K562 (cell line): ENCODE data around the gene PRRT1. TPM values are rescaled to one million over a fixed set of nuclear protein-coding genes. Genes with fewer than 3 reads are reported as not detected.

Experiments used
- BMI1 ChIP-seq: fragments of 150-350 bp; IDR thresholded peaks from 2 replicates; pipeline ENCODE4 v1.6.1; 2014; ENCODE audit warnings: low read length
- BRD4 ChIP-seq: fragments of 200-600 bp; sonication (generic); IDR thresholded peaks from 2 replicates; pipeline ENCODE4 v1.6.1; 2017; ENCODE audit warnings: inconsistent platforms
- CBX8 ChIP-seq: fragments of 200-600 bp; sonication (generic); IDR thresholded peaks from 2 replicates; pipeline ENCODE4 v1.6.1; 2012; ENCODE audit warnings: borderline replicate concordance, mixed run types, low read depth, mild to moderate bottlenecking, moderate library complexity, mixed read lengths, low read length, control low read depth, inconsistent platforms; ENCODE audit not compliant: poor library complexity, severe bottlenecking; ENCODE audit errors: extremely low read depth
- ETV5 ChIP-seq: sonication (generic); formaldehyde crosslinking; IDR thresholded peaks from 2 replicates; pipeline ENCODE4 v1.4.0; 2020; ENCODE audit warnings: low read depth, mild to moderate bottlenecking, missing genetic modification reagents
- GTF3C2 ChIP-seq: IDR thresholded peaks from 3 replicates; pipeline ENCODE4 v1.6.1; 2011; ENCODE audit warnings: borderline replicate concordance, mild to moderate bottlenecking, moderate library complexity; ENCODE audit not compliant: insufficient read length; ENCODE audit errors: extremely low read depth
- KAT8 ChIP-seq: fragments of 450-650 bp; IDR thresholded peaks from 2 replicates; pipeline ENCODE4 v1.6.1; 2016; ENCODE audit warnings: low read depth, mild to moderate bottlenecking
- KDM1A ChIP-seq, 2 experiments: fragments of 450-650 bp; IDR thresholded peaks; 2 replicates each; pipeline ENCODE4 v1.6.1; 2016; ENCODE audit warnings: mild to moderate bottlenecking in 2 of 2
- L3MBTL2 ChIP-seq: fragments of 450-650 bp; IDR thresholded peaks from 2 replicates; pipeline ENCODE4 v1.6.1; 2016; ENCODE audit warnings: mild to moderate bottlenecking, moderate library complexity
- MIER1 ChIP-seq: fragments of 450-650 bp; IDR thresholded peaks from 2 replicates; pipeline ENCODE4 v1.6.1; 2016; ENCODE audit warnings: antibody characterized with exemption, mild to moderate bottlenecking, low read depth
- NCOR1 ChIP-seq: fragments of 450-650 bp; IDR thresholded peaks from 2 replicates; pipeline ENCODE4 v1.6.1; 2016; ENCODE audit warnings: mild to moderate bottlenecking, moderate library complexity
- NFIX ChIP-seq: fragments of 250-450 bp; sonication (Bioruptor Pico); IDR thresholded peaks from 2 replicates; pipeline ENCODE4 v1.4.0; 2020; ENCODE audit warnings: low read depth, mild to moderate bottlenecking, moderate library complexity
- PRPF4 ChIP-seq: fragments of 200-400 bp; formaldehyde crosslinking; IDR thresholded peaks from one replicate; pipeline ENCODE4 v1.6.1; 2017; ENCODE audit warnings: low read length, low read depth, mild to moderate bottlenecking; ENCODE audit not compliant: insufficient read depth, poor library complexity, severe bottlenecking
- PYGO2 ChIP-seq: fragments of 450-650 bp; IDR thresholded peaks from 2 replicates; pipeline ENCODE4 v1.6.1; 2016; ENCODE audit warnings: mild to moderate bottlenecking, missing genetic modification characterization, moderate library complexity, missing compliant biosample characterization
- XRCC3 ChIP-seq: fragments of 450-650 bp; IDR thresholded peaks from 2 replicates; pipeline ENCODE4 v1.6.1; 2017; ENCODE audit warnings: mild to moderate bottlenecking, moderate library complexity
- ZKSCAN1 ChIP-seq: fragments of 150-350 bp; IDR thresholded peaks from 2 replicates; pipeline ENCODE4 v1.6.1; 2016; ENCODE audit warnings: low read depth, low read length
- ZNF124 ChIP-seq: sonication (generic); formaldehyde crosslinking; IDR thresholded peaks from 2 replicates; pipeline ENCODE4 v1.8.1; 2022; ENCODE audit warnings: missing genetic modification reagents
- ZNF263 ChIP-seq: sonication (generic); formaldehyde crosslinking; IDR thresholded peaks from 2 replicates; pipeline ENCODE4 v1.8.0; 2022; ENCODE audit warnings: mild to moderate bottlenecking, missing genetic modification reagents, borderline replicate concordance
- ZNF518B ChIP-seq: fragments of 250-450 bp; sonication (Bioruptor Pico); IDR thresholded peaks from 2 replicates; pipeline ENCODE4 v1.5.0; 2021; ENCODE audit warnings: mild to moderate bottlenecking, moderate library complexity
- polyA plus RNA-seq, 8 experiments: library from polyadenylated mRNA; depleted of rRNA in 4 of 8; stranded (reverse) in 5 of 8; unstranded in 3 of 8; fragments of >200 nt; fragmentation: Nextera tagmentation in 2 of 8; fragmentation: Illumina TruSeq in 1 of 8; extraction: Ambion mirVana in 2 of 8; extraction: Trizol in 1 of 8; gene quantifications; 2 replicates each; pipeline versions ENCODE4 v1.2.1 to v1.2.3, GENCODE V29; 2011 to 2014; ENCODE audit warnings: inconsistent platforms in 1 of 8, missing spikeins in 1 of 8
- total RNA-seq, 7 experiments: library from RNA; depleted of rRNA in 6 of 7; stranded (reverse); fragments of >200 nt in 6 of 7; fragmentation: Illumina TruSeq in 2 of 7; extraction: Trizol in 2 of 7; gene quantifications; 2 replicates each; pipeline versions ENCODE4 v1.2.1 to v1.2.3, GENCODE V29; 2011 to 2021; ENCODE audit warnings: low replicate concordance in 1 of 7
- TF ChIP-seq, protein P1 (sequence below): fragments of 200-800 bp; sonication (Bioruptor generic); IDR thresholded peaks from 2 replicates; pipeline ENCODE4 v1.6.1; 2017; ENCODE audit warnings: missing genetic modification characterization, missing compliant biosample characterization
- TF ChIP-seq, protein P2 (sequence below): sonication (generic); formaldehyde crosslinking; IDR thresholded peaks from 2 replicates; pipeline ENCODE4 v1.8.0; 2022; ENCODE audit warnings: mild to moderate bottlenecking, low read depth, missing genetic modification reagents

The PRRT1 gene
- total and polyA plus RNA-seq, 9 of the 15 experiments (the other 6 are each of a cell fraction or from before 2014, with no cell fraction given): 0.14 to 3.5 (median 0.41) TPM

DNA sequence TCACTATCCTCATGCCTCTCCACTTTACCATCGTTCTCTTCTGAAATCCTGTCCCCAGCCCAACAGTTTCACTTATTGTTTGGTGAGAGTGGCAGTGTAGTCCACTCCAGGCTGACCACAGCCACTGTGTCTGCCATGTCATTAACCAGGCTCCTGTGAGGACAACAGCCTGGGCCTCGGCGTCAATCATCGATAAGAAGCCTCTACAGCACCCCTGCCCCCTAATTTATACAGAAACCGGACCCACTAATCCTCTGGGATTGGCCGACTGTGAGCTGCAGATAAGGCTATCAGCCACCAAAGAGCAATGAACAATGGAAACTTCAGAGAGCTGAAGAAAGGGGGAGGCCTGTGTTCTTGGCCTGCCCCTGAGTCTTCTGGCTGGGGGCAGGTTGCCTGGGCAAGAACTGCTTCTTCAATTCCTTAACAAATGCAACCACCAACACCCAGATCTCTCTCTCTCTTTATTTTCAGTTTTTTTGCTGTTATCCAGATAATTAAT, 16.1 kb upstream of the PRRT1 start (continued):
- TF ChIP-seq ZNF518B (CRISPR knock-in tag): no peak
- TF ChIP-seq, protein P1, sequence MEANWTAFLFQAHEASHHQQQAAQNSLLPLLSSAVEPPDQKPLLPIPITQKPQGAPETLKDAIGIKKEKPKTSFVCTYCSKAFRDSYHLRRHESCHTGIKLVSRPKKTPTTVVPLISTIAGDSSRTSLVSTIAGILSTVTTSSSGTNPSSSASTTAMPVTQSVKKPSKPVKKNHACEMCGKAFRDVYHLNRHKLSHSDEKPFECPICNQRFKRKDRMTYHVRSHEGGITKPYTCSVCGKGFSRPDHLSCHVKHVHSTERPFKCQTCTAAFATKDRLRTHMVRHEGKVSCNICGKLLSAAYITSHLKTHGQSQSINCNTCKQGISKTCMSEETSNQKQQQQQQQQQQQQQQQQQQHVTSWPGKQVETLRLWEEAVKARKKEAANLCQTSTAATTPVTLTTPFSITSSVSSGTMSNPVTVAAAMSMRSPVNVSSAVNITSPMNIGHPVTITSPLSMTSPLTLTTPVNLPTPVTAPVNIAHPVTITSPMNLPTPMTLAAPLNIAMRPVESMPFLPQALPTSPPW (CRISPR knock-in tag): peak; percentile 92
- TF ChIP-seq PRPF4: no peak
- TF ChIP-seq XRCC3: no peak
- no peak for TF ChIP-seq NFIX (CRISPR knock-in tag)
- TF ChIP-seq NCOR1: peak; percentile 97
- no peak for TF ChIP-seq MIER1
- TF ChIP-seq ZNF263: no peak
- peak; percentile 26; the same call in 1 of the 2 replicates for TF ChIP-seq ETV5 (CRISPR knock-in tag)
- TF ChIP-seq CBX8: no peak
- TF ChIP-seq ZNF124 (CRISPR knock-in tag): no peak
- TF ChIP-seq, protein P2, sequence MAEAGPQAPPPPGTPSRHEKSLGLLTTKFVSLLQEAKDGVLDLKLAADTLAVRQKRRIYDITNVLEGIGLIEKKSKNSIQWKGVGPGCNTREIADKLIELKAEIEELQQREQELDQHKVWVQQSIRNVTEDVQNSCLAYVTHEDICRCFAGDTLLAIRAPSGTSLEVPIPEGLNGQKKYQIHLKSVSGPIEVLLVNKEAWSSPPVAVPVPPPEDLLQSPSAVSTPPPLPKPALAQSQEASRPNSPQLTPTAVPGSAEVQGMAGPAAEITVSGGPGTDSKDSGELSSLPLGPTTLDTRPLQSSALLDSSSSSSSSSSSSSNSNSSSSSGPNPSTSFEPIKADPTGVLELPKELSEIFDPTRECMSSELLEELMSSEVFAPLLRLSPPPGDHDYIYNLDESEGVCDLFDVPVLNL (CRISPR knock-in tag): no peak
- TF ChIP-seq GTF3C2: no peak
- TF ChIP-seq KAT8: no peak
- 0 out of 2 replicates have a peak, but pooled peaks have one; percentile 46 for TF ChIP-seq BRD4
- peak; percentile 90; the same call in 1 of the 2 replicates for TF ChIP-seq ZKSCAN1
- peak; percentile 84 to 88 for TF ChIP-seq KDM1A (IDR thresholded peaks at IDR 0.05)
- TF ChIP-seq BMI1: no peak
- peak; percentile 75 for TF ChIP-seq L3MBTL2
- TF ChIP-seq PYGO2 (tag): peak; percentile 69; the same call in 1 of the 2 replicates
